Heart left ventricle (tissue), 13 donors: ENCODE measurements around the gene PLCL1.

Experiments
- POLR2A ChIP-seq, 2 donors: fragments of 450-650 bp; IDR thresholded peaks; one replicate each; pipeline ENCODE4 v1.6.1; 2017; ENCODE audit warnings: antibody characterized with exemption in 2 of 2, mild to moderate bottlenecking in 2 of 2, moderate library complexity in 2 of 2
- TF ChIP-seq, protein P1 (sequence below), 12 donors: fragments of 200-600 bp; sonication (generic) in 4 of 12; IDR thresholded peaks; one replicate each; pipeline versions ENCODE4 v1.5.0 to v1.8.0; 2018 to 2022; ENCODE audit warnings: antibody characterized with exemption in 12 of 12, mild to moderate bottlenecking in 5 of 12
- donor health status: ischemic (EF 13 %, LVEDD 7.1; RV severe dilation, severe dysfunction).
- donor health status: DM: no; HTN: yes; CAD: no.
- donor health status: DM: no; HTN: no; CAD: no.
- donor health status: ischemic (EF 25% LVEDD 6.9; RV normal size, moderate dysfunction).
- donor health status: ischemic (EF 25% LVEDD 5.7; RV mildly dilated, moderate dysfunction).
- donor health status: ischemic (EF 35%, LVEDD 5.7; RV mildly dilated, moderate dysfunction).
- donor health status: nonischemic (EF 11% LVEDD 7.7; RV severe dilation, severe dysfunction).
- donor health status: DM: yes; HTN: yes; CAD: no.
- donor health status: PGD.
- donor health status: ischemic (EF 29% LVEDD 5.4; RV normal size, mild dysfunction).
- donor health status: nonischemic (EF 23%, LVEDD 6.1; RV moderate dilation, normal function).

DNA sequence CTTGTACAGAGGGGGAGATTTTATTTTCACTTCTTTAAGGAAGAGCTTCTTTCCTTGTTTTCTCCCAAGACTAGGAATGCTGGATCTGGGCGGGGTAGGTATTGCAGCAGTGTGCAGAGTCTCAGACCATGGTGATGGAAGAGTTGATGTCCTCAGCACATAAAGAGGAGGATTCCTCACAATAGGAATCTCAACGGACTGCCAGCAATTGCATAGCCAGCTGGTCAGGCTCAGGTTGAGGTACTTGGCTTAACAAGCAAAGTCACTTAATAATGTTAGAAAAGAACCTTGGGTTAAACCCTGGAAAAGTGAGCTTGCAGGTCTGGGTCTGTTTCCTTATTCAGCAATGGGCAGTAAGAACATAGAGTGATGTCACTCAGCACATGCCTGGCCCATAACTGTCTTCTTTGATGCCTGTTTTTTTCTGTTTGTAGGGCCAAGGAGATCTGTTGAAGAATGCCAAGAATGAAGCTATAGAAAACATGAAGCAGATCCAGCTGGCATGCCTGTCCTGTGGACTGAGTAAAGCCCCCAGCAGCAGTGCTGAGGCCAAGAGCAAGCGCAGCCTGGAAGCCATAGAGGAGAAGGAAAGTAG is 342.1 kb downstream of the PLCL1 start:
- TF ChIP-seq, protein P1, sequence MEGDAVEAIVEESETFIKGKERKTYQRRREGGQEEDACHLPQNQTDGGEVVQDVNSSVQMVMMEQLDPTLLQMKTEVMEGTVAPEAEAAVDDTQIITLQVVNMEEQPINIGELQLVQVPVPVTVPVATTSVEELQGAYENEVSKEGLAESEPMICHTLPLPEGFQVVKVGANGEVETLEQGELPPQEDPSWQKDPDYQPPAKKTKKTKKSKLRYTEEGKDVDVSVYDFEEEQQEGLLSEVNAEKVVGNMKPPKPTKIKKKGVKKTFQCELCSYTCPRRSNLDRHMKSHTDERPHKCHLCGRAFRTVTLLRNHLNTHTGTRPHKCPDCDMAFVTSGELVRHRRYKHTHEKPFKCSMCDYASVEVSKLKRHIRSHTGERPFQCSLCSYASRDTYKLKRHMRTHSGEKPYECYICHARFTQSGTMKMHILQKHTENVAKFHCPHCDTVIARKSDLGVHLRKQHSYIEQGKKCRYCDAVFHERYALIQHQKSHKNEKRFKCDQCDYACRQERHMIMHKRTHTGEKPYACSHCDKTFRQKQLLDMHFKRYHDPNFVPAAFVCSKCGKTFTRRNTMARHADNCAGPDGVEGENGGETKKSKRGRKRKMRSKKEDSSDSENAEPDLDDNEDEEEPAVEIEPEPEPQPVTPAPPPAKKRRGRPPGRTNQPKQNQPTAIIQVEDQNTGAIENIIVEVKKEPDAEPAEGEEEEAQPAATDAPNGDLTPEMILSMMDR (IDR thresholded peaks at IDR 0.05): no peak
- TF ChIP-seq POLR2A (IDR thresholded peaks at IDR 0.05): no peak
